GM21737 (cell line): ENCODE results near the gene PSMB10.

ENCODE experiments used
- ATAC-seq: cut with Tn5 transposase; IDR thresholded peaks from one replicate; pipeline ENCODE4 v1.9.1; 2021; ENCODE audit warnings: mild to moderate bottlenecking, moderate library complexity; ENCODE audit not compliant: unreplicated experiment

The PSMB10 gene

DNA sequence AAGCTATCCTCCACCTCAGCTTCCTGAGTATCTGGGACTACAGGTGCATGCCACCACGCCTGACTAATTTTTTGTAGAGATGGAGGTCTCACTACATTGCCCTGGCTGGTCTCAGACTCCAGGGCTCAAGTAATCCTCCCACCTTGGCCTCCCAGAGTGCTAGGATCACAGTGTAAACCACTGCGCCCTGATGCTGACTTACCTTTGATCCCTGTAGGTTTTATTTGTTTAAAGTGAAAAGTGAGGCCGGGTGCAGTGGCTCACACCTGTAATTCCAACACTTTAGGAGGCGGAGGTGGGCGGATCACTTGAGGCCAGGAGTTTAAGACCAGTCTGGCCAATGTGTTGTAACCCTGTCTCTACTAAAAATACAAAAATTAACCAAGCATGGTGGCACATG lies 34.9 kb downstream of the PSMB10 start:
- ATAC-seq, result no peak

DNA sequence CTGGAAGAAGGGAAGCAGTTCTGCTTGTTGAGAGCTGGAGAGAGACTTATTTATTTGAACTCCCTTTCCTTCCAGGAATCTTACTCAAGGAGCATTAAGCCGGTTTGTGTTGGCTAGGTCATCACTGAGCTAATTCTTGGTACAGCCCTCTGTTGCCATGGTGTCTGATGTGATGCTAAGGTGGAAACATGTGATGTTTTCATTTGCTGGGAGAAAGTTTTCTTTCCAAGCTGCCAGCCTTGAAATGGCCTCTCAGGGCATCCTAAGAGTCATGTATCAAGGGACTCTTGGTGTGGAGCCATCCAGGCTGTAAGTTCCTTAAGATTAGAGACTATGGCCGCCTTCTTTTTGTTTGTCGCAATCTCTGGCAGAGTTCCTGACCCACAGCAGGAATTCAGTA lies 39.4 kb downstream of the PSMB10 start:
- no peak for ATAC-seq

DNA sequence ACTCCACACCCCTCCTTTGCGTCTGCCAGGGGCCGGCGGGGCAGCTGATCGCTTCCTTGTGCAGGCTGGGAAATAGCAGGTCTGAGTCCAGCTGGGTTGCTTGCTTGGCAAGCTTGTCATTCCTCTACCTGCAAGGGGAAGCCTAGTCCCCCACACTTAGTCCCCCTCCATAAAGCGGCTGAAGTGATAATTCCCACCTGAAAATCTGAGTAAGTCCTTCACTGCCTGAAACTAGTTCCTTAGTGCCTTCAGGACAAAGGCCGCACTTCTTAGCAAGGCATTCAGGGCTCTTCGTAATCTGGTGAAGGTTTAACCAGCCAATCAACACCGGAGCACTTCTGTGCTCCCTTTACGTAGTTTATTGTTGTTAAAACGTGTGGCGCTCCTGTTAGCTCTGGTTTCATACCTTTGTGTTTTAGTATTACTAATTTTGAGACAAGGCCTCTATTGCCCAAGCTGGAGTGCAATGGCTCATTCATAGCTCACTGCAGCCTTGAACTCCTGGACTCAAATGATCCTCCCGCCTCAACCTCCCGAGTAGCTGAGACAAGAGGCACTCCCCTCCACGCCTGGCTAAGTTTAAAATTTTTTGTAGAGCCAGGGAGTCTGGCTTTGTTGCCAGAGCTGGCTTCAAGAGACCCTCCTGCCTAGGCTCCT lies 42.8 kb downstream of the PSMB10 start:
- ATAC-seq, result peak; percentile 10

DNA sequence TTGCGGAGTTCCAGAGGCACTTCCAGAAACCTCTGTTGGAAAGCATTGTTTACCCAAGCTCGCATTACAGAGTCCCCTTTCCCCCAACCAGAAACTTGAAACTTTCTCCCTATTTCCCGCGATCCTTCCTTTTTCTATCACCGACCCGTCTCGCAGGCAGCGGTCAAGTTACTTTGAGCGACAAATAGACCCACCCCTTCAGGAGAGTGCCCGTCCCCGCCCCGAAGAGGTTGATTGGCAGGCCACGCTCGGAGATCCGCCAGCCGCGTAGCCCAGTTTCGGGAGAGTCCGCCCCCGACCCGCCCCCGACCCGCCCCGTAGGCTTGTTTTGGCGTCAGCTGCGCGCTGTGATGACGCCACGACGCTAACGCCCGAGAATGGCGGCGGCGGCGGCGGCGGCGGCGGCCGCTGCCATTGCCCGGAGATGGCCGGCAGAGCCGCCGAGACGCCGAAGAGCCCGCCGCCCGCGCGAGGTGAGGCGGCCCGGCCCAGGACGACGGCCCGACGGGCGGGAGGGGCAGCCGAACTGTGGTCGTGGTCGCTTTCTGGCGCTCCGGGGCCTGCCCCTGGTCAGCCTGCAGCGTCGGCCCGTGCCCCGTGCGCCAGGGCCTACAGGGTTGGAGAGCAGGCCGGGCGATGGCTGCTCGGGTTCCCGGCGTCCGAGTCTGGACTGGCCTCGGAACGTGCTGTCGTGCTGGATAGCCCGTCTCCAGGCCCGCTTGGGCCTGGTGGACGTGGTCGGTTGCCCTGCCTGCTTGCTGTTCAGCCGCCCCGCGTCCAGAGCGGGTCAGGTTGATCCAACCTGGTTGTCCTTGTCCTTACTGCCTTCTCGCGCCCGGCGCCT lies 43.5 kb downstream of the PSMB10 start, which contains the start of gene PSKH1:
TSS of gene PSKH1 (plus strand) at position 356 of the 844 bp plus-strand sequence. CDS start 15,496 bp downstream, outside the sequence.
- peak; percentile 94 for ATAC-seq

DNA sequence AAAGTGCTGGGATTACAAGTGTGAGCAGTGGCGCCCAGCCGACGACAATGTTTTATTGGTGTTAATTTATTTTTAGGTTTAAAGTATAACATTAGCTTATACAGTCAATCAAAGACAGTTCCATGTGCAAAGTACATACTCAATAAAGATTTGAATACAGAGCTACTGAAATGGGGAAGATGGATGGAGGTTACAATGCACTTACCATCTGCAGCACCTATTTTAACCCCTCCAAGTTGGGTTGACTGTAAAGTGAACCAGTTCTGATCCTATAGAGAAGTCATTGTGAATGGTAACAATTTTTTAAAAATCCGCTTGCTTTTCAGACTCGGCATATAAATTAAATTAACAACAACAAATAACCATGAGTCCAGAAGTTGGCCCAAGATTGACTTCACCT lies 44.3 kb downstream of the PSMB10 start:
- no peak for ATAC-seq

DNA sequence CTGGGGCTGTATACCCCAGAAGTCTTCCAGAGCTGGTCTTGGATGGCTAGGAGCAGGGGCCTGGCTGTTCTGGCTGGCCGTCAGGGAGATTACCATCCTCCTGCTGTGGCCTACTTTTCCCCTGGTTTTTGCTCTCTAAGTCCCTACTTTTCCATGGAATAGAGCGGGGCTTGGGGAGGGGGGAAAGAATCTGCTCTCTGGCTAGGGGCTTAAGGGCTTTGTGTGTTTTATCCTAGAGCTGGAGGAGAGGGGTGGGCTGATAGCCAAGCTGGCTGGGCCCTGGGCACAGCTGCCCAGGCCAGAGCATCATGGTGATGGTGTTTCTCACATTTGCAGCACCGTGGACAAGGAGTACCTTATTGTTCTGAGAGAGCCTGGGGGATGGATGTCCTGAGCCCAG lies 48.3 kb downstream of the PSMB10 start:
- no peak for ATAC-seq

DNA sequence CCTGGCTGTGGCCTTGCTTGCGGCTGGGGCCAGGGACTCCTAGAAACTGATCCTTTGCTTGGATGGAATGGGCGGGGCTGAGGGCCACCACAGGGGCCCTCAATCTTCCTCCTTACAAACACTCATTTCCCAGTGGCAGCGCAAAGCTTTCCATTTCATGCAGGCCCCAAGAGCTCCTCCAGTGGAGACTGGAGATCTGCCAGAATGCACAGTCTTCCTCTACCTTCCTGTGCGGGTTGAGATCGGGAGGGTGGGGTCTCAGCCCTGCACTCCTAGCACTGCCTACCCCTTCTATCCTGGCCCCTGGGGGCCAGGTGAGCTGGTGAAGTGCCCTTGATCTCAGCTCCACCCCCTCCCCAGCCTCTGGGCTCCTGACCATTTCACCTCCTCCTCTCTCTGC lies 50.3 kb downstream of the PSMB10 start:
- no peak for ATAC-seq

DNA sequence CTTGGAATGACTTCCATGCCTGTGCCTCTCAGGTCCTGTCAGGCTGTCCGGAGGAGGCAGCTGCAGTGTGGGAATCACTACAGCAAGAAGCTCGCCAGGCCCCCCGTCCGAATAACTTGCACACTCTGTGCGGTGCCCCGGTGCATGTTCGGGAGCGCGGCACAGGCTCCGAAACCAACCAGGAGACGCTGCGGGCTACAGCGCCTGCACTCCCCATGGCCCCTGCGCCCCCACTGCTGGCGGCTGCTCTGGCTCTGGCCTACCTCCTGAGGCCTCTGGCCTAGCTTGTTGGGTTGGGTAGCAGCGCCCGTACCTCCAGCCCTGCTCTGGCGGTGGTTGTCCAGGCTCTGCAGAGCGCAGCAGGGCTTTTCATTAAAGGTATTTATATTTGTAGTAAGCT lies 50.7 kb downstream of the PSMB10 start:
- ATAC-seq, result no peak

DNA sequence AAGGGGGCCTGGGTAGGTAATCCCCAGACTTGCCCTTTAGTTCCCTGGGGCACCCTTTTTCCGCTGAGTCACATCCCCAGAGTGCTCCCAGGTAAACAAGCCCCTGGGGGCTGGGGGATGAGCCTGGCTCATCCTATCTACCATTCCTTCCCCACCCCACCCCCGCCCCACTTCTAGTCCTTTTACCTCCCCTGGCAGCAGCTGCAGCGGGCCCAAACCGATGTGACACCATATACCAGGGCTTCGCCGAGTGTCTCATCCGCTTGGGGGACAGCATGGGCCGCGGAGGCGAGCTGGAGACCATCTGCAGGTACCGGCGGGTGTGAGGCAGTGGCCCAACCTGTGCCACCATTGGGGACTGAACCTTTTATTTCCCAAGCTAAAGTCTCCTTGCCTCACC lies 51.1 kb downstream of the PSMB10 start:
- no peak for ATAC-seq

DNA sequence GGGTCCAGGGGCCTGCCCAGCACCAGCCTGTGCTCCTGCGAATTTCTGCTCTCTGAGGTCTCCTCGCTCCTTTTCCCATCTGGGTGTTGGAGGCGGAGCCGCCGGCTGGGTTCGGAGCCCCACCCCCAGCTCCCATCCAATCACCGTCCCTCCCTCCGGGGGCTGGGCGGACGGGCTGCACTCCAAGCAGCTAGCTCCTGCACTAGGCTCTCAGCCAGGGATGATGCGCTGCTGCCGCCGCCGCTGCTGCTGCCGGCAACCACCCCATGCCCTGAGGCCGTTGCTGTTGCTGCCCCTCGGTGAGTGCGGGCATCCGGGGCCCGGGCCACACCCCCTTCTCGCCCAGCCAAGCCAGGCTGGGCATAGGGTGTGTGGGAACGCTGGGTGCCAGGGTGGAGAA lies 52.0 kb downstream of the PSMB10 start, which contains the start of gene NRN1L:
TSS of gene NRN1L (plus strand) at position 202 of the 400 bp plus-strand sequence. CDS start at position 221, 19 bp downstream.
- no peak for ATAC-seq
